PFSK-1 (cell line): ENCODE results near the gene DNAH8.

Experiments
- FOXP2 ChIP-seq: optimal IDR thresholded peaks from 2 replicates; pipeline ENCODE3; 2011; ENCODE audit warnings: borderline replicate concordance, control low read depth, inconsistent platforms; ENCODE audit not compliant: insufficient read depth; ENCODE audit errors: extremely low read length, extremely low read depth
- POLR2AphosphoS5 ChIP-seq: IDR thresholded peaks from 2 replicates; pipeline ENCODE4 v1.6.1; 2012; ENCODE audit warnings: low read depth, mild to moderate bottlenecking, control low read depth, low read length, moderate library complexity
- SIN3A ChIP-seq: IDR thresholded peaks from 2 replicates; pipeline ENCODE4 v1.6.1; 2012; ENCODE audit warnings: mild to moderate bottlenecking, low read length, moderate library complexity, borderline replicate concordance; ENCODE audit not compliant: insufficient read depth
- TAF1 ChIP-seq: IDR thresholded peaks from 2 replicates; pipeline ENCODE4 v1.6.1; 2012; ENCODE audit warnings: low read length, control low read depth, borderline replicate concordance; ENCODE audit not compliant: insufficient read depth
- TF ChIP-seq, protein P1 (sequence below), 2 experiments: IDR thresholded peaks; 2 replicates each; pipeline versions ENCODE4 v1.6.1 to v1.8.0; 2011 to 2012; ENCODE audit warnings: low read depth in 2 of 2, low read length in 2 of 2, control low read depth in 1 of 2, inconsistent platforms in 1 of 2, mild to moderate bottlenecking in 1 of 2, moderate library complexity in 1 of 2; ENCODE audit not compliant: insufficient read depth in 1 of 2

Gene DNAH8

DNA sequence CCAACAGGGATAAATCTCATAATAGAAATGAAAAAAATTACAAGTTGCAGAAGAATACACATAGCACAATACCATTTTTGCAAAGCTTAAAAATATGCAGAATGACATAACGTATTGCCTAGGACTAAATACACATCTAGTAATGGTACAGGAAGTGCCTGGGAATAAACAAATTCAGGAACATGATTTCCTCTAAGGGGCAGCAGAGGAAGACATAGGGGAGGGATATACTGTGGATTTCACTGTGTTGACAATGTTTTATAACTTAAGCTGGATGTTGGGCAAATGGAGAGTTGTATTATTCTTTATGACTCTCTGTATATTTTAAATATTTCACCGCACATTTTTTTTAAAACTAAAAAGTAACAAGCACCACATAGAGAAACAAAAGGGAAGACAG is 6.6 kb upstream of the DNAH8 start:
- TF ChIP-seq, protein P1, sequence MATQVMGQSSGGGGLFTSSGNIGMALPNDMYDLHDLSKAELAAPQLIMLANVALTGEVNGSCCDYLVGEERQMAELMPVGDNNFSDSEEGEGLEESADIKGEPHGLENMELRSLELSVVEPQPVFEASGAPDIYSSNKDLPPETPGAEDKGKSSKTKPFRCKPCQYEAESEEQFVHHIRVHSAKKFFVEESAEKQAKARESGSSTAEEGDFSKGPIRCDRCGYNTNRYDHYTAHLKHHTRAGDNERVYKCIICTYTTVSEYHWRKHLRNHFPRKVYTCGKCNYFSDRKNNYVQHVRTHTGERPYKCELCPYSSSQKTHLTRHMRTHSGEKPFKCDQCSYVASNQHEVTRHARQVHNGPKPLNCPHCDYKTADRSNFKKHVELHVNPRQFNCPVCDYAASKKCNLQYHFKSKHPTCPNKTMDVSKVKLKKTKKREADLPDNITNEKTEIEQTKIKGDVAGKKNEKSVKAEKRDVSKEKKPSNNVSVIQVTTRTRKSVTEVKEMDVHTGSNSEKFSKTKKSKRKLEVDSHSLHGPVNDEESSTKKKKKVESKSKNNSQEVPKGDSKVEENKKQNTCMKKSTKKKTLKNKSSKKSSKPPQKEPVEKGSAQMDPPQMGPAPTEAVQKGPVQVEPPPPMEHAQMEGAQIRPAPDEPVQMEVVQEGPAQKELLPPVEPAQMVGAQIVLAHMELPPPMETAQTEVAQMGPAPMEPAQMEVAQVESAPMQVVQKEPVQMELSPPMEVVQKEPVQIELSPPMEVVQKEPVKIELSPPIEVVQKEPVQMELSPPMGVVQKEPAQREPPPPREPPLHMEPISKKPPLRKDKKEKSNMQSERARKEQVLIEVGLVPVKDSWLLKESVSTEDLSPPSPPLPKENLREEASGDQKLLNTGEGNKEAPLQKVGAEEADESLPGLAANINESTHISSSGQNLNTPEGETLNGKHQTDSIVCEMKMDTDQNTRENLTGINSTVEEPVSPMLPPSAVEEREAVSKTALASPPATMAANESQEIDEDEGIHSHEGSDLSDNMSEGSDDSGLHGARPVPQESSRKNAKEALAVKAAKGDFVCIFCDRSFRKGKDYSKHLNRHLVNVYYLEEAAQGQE (IDR thresholded peaks at IDR 0.05; ENCODE audit: insufficient read depth in 1 of 2, low read depth in 2 of 2, low read length in 2 of 2) = no peak
- no peak for TF ChIP-seq SIN3A
- TF ChIP-seq POLR2AphosphoS5 = no peak
- no peak for TF ChIP-seq FOXP2
- no peak for TF ChIP-seq TAF1

DNA sequence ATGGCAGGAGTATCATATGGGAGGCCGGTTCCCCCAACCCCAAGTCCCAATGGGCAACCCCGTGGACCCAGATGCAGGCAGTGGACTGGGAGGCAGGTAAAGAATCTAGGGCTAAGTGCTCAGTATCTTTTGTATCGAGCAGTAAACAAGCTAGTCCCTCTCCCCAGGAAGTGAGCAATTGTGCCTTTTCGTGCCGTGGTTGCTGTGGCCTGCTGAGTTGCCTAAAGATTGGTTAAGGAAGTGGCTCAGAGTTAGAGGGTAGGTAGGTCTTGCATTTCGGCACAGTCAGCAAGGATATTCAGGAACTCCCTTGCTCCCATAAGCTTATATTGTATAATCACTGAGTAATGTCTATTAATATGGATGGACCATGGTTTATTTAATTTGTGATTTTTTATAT is 1.3 kb upstream of the DNAH8 start:
- TF ChIP-seq SIN3A (no peak), POLR2AphosphoS5 (no peak), TAF1 (no peak), FOXP2 (no peak)
- TF ChIP-seq, protein P1 (IDR thresholded peaks at IDR 0.05; ENCODE audit: insufficient read depth in 1 of 2, low read depth in 2 of 2, low read length in 2 of 2) = no peak

DNA sequence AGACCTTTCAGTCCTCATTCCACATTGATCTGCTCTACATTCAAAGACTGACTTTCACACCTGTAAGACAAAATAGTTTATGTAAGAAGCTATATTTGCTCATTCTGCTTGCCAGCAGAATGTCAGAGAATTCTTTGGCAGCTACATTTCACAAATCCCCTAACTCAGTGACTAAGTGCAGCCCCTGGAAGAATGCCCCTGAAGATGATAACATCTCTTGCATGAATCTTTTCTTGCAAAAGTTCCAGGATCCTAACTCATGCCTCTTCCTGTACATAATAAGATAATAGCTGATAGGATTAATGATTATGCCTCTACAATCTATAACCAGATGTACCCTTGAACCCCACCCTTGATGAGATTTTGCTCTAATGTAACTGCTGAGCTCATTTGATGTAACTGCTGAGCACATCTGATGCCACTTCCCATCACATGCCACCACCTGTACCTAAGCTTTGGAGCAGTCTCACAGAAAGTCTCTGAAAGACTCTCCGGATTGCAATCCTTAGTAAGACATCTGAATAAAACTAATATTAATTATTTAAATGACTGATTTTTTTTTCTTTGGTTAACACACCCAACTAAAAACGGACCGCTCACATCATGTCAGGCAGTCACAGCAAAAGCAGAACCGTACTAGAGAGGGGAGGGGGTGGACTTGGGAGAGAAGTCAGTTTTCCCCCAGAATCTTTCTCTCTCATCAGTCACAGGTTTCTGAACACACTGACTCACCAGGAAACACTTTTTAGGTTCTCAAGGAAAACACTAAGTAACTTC is 684 bp upstream of the DNAH8 start:
- TF ChIP-seq FOXP2 (no peak), TAF1 (no peak), POLR2AphosphoS5 (no peak), SIN3A (no peak)
- TF ChIP-seq, protein P1 (IDR thresholded peaks at IDR 0.05; ENCODE audit: insufficient read depth in 1 of 2, low read depth in 2 of 2, low read length in 2 of 2) = no peak

DNA sequence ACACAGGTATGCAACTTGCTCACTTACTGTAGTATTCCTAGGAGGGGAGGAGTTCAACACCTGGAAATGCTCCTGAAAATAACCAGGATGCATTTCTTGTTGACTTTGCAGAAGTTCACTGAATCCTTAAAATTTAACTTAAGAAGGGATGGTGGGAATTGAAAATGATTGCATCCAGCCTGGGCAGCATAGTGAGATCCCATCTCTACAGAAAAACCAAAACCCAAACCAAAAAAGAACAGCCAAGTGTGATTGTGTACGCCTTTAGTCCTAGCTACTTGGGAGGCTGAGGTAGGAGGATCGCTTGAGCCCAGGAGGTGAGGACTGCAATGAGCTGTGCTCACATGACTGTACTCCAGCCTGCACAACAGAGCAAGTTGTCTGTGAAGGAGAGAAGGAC is 1.7 kb downstream of the DNAH8 start:
- TF ChIP-seq, protein P1 (IDR thresholded peaks at IDR 0.05; ENCODE audit: insufficient read depth in 1 of 2, low read depth in 2 of 2, low read length in 2 of 2) = no peak
- TF ChIP-seq SIN3A (no peak), POLR2AphosphoS5 (no peak), FOXP2 (no peak), TAF1 (no peak)

DNA sequence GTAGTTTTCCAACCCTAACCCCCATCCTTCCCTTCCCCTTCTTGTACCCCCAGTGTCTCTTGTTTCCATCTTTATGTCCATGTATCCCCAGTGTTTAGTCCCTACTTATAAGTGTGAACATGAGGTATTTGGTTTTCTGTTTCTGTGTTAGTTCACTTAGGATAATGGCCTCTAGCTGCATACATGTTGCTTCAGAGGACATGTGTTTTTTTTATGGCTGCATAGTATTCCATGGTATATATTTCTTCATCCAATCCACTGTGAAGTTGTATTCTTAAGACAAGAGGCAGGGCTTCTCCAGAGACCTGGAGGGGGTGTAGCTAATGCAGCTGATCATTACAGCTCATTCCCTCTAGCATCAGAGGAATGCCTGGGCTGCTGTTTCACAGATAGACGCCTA is 4.2 kb downstream of the DNAH8 start:
- TF ChIP-seq SIN3A (no peak), POLR2AphosphoS5 (no peak), TAF1 (no peak), FOXP2 (no peak)
- TF ChIP-seq, protein P1 (IDR thresholded peaks at IDR 0.05; ENCODE audit: insufficient read depth in 1 of 2, low read depth in 2 of 2, low read length in 2 of 2) = no peak
